ENCODE measurements around the gene CERS5. TPM values are rescaled to one million over a fixed set of nuclear protein-coding genes. Genes with fewer than 3 reads are reported as not detected.

The CERS5 gene
- total RNA-seq, 1 experiment from 2014 or later, result 62.6 TPM

DNA sequence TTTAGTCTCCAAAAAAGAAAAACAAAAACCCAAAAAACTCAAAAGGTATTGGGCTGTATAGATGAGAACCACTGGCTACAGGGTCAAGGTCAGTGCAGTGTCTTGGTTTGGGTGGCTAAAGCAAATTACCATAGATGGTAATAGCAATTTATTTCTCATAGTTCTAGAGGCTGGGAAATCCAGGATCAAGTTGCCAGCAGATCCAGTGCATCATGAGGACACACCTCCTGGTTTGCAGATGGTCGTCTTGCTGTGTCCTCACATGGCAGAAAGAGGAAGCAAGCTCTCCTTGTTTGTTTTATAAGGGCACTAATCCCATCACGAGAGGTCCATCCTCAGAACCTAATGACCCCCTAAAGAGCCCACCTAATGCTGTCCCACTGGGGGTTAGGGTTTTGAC lies 44.0 kb downstream of the CERS5 start:
- POLR2A ChIA-PET, result no interaction called here

DNA sequence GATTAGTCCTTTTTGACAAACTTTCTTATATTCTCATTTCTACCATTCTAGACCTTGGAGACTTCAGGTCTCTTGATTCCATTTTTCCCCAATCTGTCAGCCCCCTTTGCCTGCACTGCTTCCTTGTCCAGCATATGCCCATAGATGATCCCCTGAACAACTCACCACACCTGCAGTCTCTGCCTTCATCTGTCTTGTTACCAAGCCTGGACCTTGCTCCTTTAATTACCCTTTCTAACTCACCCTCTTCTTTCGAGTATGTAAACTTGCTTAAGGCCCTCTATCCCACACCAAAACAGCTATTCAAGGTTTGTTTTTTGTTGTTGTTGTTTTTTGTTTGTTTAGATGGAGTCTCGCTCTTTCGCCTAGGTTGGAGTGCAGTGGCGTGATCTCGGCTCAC lies 45.5 kb downstream of the CERS5 start:
- no peaks in the 10 kb centered on the region for H3K27me3 Mint-ChIP-seq (ENCODE audit: insufficient read depth, unreplicated experiment)
- POLR2A ChIA-PET, result no interaction called here

More for the DNA sequence above, 44.0 kb downstream of the CERS5 start:
- no peaks in the 10 kb centered on the region for H3K27me3 Mint-ChIP-seq (ENCODE audit: insufficient read depth, unreplicated experiment)
- no peaks in the 10 kb centered on the region for H3K9me3 Mint-ChIP-seq (ENCODE audit: unreplicated experiment)
- H3K4me1 Mint-ChIP-seq (ENCODE audit: low read depth, unreplicated experiment), result no peaks in the 10 kb centered on the region
- H3K36me3 Mint-ChIP-seq (ENCODE audit: insufficient read depth, unreplicated experiment), result peaks cover 41% of the 10 kb centered on the region
- Histone ChIP-seq H3K27me3 (replicated peaks; ENCODE audit: control insufficient read depth, insufficient read depth, low read length) (no peaks in the 10 kb centered on the region), H3K9me3 (no peaks in the 10 kb centered on the region), H3K36me3 (ENCODE audit: control insufficient read depth, insufficient read depth, low read length) (peaks cover 5% of the 10 kb centered on the region), H3K4me1 (0 out of 2 replicates have a peak, but pooled peaks cover 2% of the 10 kb centered on the region), H3K4me3 (ENCODE audit: low read depth, low read length) (no peak overlapping the region)
- intact Hi-C loops (cut with micrococcal nuclease; ENCODE audit: unreplicated experiment), result no loop called here
- H3K4me3 Mint-ChIP-seq (ENCODE audit: unreplicated experiment), result no peak overlapping the region
- CTCF ChIA-PET, result interaction anchor here (1.1 kb wide), 2 partner anchors 9 to 11 kb away, joined by 5 to 8 read pairs; partner anchors contain the start of gene COX14
- BruUV-seq (replicated peaks), result no TSS peak
- no peak for DNase-seq
- TF ChIP-seq, protein P1, sequence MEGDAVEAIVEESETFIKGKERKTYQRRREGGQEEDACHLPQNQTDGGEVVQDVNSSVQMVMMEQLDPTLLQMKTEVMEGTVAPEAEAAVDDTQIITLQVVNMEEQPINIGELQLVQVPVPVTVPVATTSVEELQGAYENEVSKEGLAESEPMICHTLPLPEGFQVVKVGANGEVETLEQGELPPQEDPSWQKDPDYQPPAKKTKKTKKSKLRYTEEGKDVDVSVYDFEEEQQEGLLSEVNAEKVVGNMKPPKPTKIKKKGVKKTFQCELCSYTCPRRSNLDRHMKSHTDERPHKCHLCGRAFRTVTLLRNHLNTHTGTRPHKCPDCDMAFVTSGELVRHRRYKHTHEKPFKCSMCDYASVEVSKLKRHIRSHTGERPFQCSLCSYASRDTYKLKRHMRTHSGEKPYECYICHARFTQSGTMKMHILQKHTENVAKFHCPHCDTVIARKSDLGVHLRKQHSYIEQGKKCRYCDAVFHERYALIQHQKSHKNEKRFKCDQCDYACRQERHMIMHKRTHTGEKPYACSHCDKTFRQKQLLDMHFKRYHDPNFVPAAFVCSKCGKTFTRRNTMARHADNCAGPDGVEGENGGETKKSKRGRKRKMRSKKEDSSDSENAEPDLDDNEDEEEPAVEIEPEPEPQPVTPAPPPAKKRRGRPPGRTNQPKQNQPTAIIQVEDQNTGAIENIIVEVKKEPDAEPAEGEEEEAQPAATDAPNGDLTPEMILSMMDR (IDR thresholded peaks at IDR 0.05; ENCODE audit: insufficient read depth in 1 of 2, low read depth in 1 of 2, low read length in 1 of 2, severe bottlenecking in 1 of 2, unreplicated experiment in 1 of 2), result no peak
- H3K27ac Mint-ChIP-seq (ENCODE audit: unreplicated experiment), result no peak overlapping the region

DNA sequence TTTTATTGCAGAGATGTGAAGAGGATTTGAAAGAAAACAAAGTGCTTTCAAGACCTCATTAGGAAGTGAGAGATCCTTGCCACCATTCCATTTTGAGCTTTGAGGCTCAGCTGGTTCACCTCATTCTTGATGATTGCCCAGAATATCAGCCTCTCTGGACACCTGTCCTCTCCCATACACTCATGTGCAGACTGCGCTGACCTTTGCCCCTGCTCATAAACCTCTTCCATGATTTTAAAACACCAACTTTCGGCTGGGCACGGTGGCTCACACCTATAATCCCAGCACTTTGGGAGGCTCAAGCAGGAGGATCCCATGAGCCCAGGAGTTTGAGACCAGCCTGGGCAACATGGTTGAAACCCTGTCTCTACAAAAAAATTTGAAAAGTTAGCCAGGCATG lies 46.2 kb downstream of the CERS5 start:
- Histone ChIP-seq H3K9me3 (no peaks in the 10 kb centered on the region), H3K27me3 (replicated peaks; ENCODE audit: control insufficient read depth, insufficient read depth, low read length) (no peaks in the 10 kb centered on the region), H3K4me1 (0 out of 2 replicates have a peak, but pooled peaks cover 2% of the 10 kb centered on the region), H3K36me3 (ENCODE audit: control insufficient read depth, insufficient read depth, low read length) (peaks cover 4% of the 10 kb centered on the region), H3K4me3 (ENCODE audit: low read depth, low read length) (no peak overlapping the region)
- intact Hi-C loops (cut with micrococcal nuclease; ENCODE audit: unreplicated experiment), result no loop called here
- CTCF ChIA-PET, result interaction anchor here (0.6 to 2.3 kb wide), 3 partner anchors 9 to 12 kb away, joined by 3 to 11 read pairs (median 5); partner anchors contain the start of gene COX14
- peaks cover 46% of the 10 kb centered on the region for H3K36me3 Mint-ChIP-seq (ENCODE audit: insufficient read depth, unreplicated experiment)
- H3K27ac Mint-ChIP-seq (ENCODE audit: unreplicated experiment), result no peak overlapping the region
- H3K4me1 Mint-ChIP-seq (ENCODE audit: low read depth, unreplicated experiment), result peaks cover 1% of the 10 kb centered on the region
- no peak overlapping the region for H3K4me3 Mint-ChIP-seq (ENCODE audit: unreplicated experiment)
- no peaks in the 10 kb centered on the region for H3K27me3 Mint-ChIP-seq (ENCODE audit: insufficient read depth, unreplicated experiment)
- H3K9me3 Mint-ChIP-seq (ENCODE audit: unreplicated experiment), result no peaks in the 10 kb centered on the region
- BruUV-seq (replicated peaks), result no TSS peak
- DNase-seq, result no peak
- POLR2A ChIA-PET, result interaction anchor here (1.1 kb wide), 1 partner anchor 9 kb away, joined by 4 read pairs; the partner anchor contains the start of gene COX14
- TF ChIP-seq, protein P1 (IDR thresholded peaks at IDR 0.05; ENCODE audit: insufficient read depth in 1 of 2, low read depth in 1 of 2, low read length in 1 of 2, severe bottlenecking in 1 of 2, unreplicated experiment in 1 of 2), result no peak

More for the DNA sequence above, 45.5 kb downstream of the CERS5 start:
- no TSS peak for BruUV-seq (replicated peaks)
- H3K4me3 Mint-ChIP-seq (ENCODE audit: unreplicated experiment), result no peak overlapping the region
- no peak for DNase-seq
- H3K27ac Mint-ChIP-seq (ENCODE audit: unreplicated experiment), result no peak overlapping the region
- intact Hi-C loops (cut with micrococcal nuclease; ENCODE audit: unreplicated experiment), result no loop called here
- peaks cover 42% of the 10 kb centered on the region for H3K36me3 Mint-ChIP-seq (ENCODE audit: insufficient read depth, unreplicated experiment)
- 0 out of 2 replicates have a peak, but pooled peaks cover 2% of the 10 kb centered on the region for H3K4me1 ChIP-seq
- TF ChIP-seq, protein P1 (IDR thresholded peaks at IDR 0.05; ENCODE audit: insufficient read depth in 1 of 2, low read depth in 1 of 2, low read length in 1 of 2, severe bottlenecking in 1 of 2, unreplicated experiment in 1 of 2), result no peak
- peaks cover 4% of the 10 kb centered on the region for H3K36me3 ChIP-seq (ENCODE audit: control insufficient read depth, insufficient read depth, low read length)
- H3K9me3 Mint-ChIP-seq (ENCODE audit: unreplicated experiment), result no peaks in the 10 kb centered on the region
- no peaks in the 10 kb centered on the region for H3K4me1 Mint-ChIP-seq (ENCODE audit: low read depth, unreplicated experiment)
- H3K27me3 ChIP-seq (replicated peaks; ENCODE audit: control insufficient read depth, insufficient read depth, low read length), result no peaks in the 10 kb centered on the region
- no peaks in the 10 kb centered on the region for H3K9me3 ChIP-seq
- CTCF ChIA-PET, result interaction anchor here (0.6 to 2.3 kb wide), 2 partner anchors 10 to 13 kb away, joined by 3 to 11 read pairs; partner anchors contain the start of gene COX14
- no peak overlapping the region for H3K4me3 ChIP-seq (ENCODE audit: low read depth, low read length)

Data from Caco-2 (cell line).